Neuron (in vitro differentiated cells): ENCODE measurements around the gene TIAM2.
"Not testable (repeated sequence)": the region's sequence is repeated elsewhere in the genome, so short reads cannot be mapped to it uniquely, and the experiment has no call there.

Experiments
- H2AFZ ChIP-seq: one replicate; pipeline ENCODE4 v1.6.1; 2013; ENCODE audit warnings: low read depth, mild to moderate bottlenecking, inconsistent platforms, low read length, moderate library complexity
- H3K27me3 ChIP-seq: one replicate; pipeline ENCODE4 v1.6.1; 2013; ENCODE audit warnings: low read length; ENCODE audit not compliant: insufficient read depth
- H3K36me3 ChIP-seq: one replicate; pipeline ENCODE4 v1.6.1; 2013; ENCODE audit warnings: low read length; ENCODE audit not compliant: insufficient read depth
- H3K4me1 ChIP-seq: one replicate; pipeline ENCODE4 v1.6.1; 2013; ENCODE audit warnings: low read length; ENCODE audit not compliant: insufficient read depth
- H3K4me3 ChIP-seq: 2 replicates; pipeline ENCODE4 v1.5.1; 2013; ENCODE audit warnings: mild to moderate bottlenecking, low read length, moderate library complexity
- H3K9me3 ChIP-seq: one replicate; pipeline ENCODE4 v1.6.1; 2013; ENCODE audit warnings: low read length

TIAM2 gene

GRCh38 chr6:155263373-155264063 is 268.4 kb downstream of the TIAM2 start, which contains the start of gene CLDN20:
CLDN20 (plus strand) TSS chr6:155264013; CDS start chr6:155275720, 11,707 bp downstream.
- H3K4me1 ChIP-seq = peaks cover 14% of the 10 kb centered on the region
- peaks cover 17% of the 10 kb centered on the region for H3K36me3 ChIP-seq
- no peaks in the 10 kb centered on the region for H3K9me3 ChIP-seq
- no peaks in the 10 kb centered on the region for H3K27me3 ChIP-seq
- H2AFZ ChIP-seq = no peak within 1 kb of the TSS
- no peak within 1 kb of the TSS for H3K4me3 ChIP-seq

- peaks cover 14% of the 10 kb centered on the region for H3K4me1 ChIP-seq
- peaks cover 8% of the 10 kb centered on the region for H3K36me3 ChIP-seq
- no peak overlapping the region for H2AFZ ChIP-seq
- no peaks in the 10 kb centered on the region for H3K9me3 ChIP-seq
- no peaks in the 10 kb centered on the region for H3K27me3 ChIP-seq
- no peak overlapping the region for H3K4me3 ChIP-seq
Observed at GRCh38 chr6:155264693-155265320, 269.7 kb downstream of the TIAM2 start.

- H3K36me3 ChIP-seq = peaks cover 2% of the 10 kb centered on the region
- no peaks in the 10 kb centered on the region for H3K9me3 ChIP-seq
- no peak overlapping the region for H3K4me3 ChIP-seq
- peaks cover 13% of the 10 kb centered on the region for H3K4me1 ChIP-seq
- H2AFZ ChIP-seq = no peak overlapping the region
- no peaks in the 10 kb centered on the region for H3K27me3 ChIP-seq
Observed at GRCh38 chr6:155265843-155266535, 270.9 kb downstream of the TIAM2 start.

GRCh38 chr6:155267411-155267810 is 272.3 kb downstream of the TIAM2 start:
- H3K27me3 ChIP-seq = no peaks in the 10 kb centered on the region
- no peak overlapping the region for H3K4me3 ChIP-seq
- H3K36me3 ChIP-seq = peaks cover 2% of the 10 kb centered on the region
- no peaks in the 10 kb centered on the region for H3K9me3 ChIP-seq
- peaks cover 13% of the 10 kb centered on the region for H3K4me1 ChIP-seq
- no peak overlapping the region for H2AFZ ChIP-seq

- not testable (repeated sequence) for H3K27me3 ChIP-seq, H2AFZ ChIP-seq, H3K36me3 ChIP-seq, H3K4me3 ChIP-seq, H3K9me3 ChIP-seq
- peaks cover 16% of the 10 kb centered on the region for H3K4me1 ChIP-seq
Observed at GRCh38 chr6:155268088-155268867, 273.2 kb downstream of the TIAM2 start.

GRCh38 chr6:155269765-155270164 is 274.6 kb downstream of the TIAM2 start:
- H3K4me1 ChIP-seq = peaks cover 19% of the 10 kb centered on the region
- H3K27me3 ChIP-seq = no peaks in the 10 kb centered on the region
- H3K4me3 ChIP-seq = no peak overlapping the region
- peaks cover 2% of the 10 kb centered on the region for H3K36me3 ChIP-seq
- H2AFZ ChIP-seq = no peak overlapping the region
- H3K9me3 ChIP-seq = no peaks in the 10 kb centered on the region

- Histone ChIP-seq H3K4me1 (peaks cover 19% of the 10 kb centered on the region), H3K9me3 (no peaks in the 10 kb centered on the region), H3K36me3 (peaks cover 7% of the 10 kb centered on the region), H3K27me3 (no peaks in the 10 kb centered on the region), H3K4me3 (no peak overlapping the region), H2AFZ (no peak overlapping the region)
Observed at GRCh38 chr6:155270561-155271091, 275.5 kb downstream of the TIAM2 start.

- H2AFZ ChIP-seq = no peak overlapping the region
- no peak overlapping the region for H3K4me3 ChIP-seq
- peaks cover 19% of the 10 kb centered on the region for H3K4me1 ChIP-seq
- peaks cover 9% of the 10 kb centered on the region for H3K36me3 ChIP-seq
- H3K27me3 ChIP-seq = no peaks in the 10 kb centered on the region
- H3K9me3 ChIP-seq = no peaks in the 10 kb centered on the region
Observed at GRCh38 chr6:155271145-155271544, 276.0 kb downstream of the TIAM2 start.

- peaks cover 8% of the 10 kb centered on the region for H3K36me3 ChIP-seq
- no peak overlapping the region for H2AFZ ChIP-seq
- H3K9me3 ChIP-seq = no peaks in the 10 kb centered on the region
- H3K27me3 ChIP-seq = no peaks in the 10 kb centered on the region
- H3K4me3 ChIP-seq = no peak overlapping the region
- H3K4me1 ChIP-seq = peaks cover 19% of the 10 kb centered on the region
Observed at GRCh38 chr6:155272353-155273232, 277.5 kb downstream of the TIAM2 start.

GRCh38 chr6:155273431-155273830 is 278.3 kb downstream of the TIAM2 start:
- Histone ChIP-seq H2AFZ (no peak overlapping the region), H3K4me3 (no peak overlapping the region), H3K9me3 (no peaks in the 10 kb centered on the region), H3K4me1 (peaks cover 19% of the 10 kb centered on the region), H3K36me3 (peaks cover 10% of the 10 kb centered on the region), H3K27me3 (no peaks in the 10 kb centered on the region)

- H3K27me3 ChIP-seq = no peaks in the 10 kb centered on the region
- no peak overlapping the region for H3K4me3 ChIP-seq
- no peaks in the 10 kb centered on the region for H3K9me3 ChIP-seq
- peaks cover 19% of the 10 kb centered on the region for H3K4me1 ChIP-seq
- no peak overlapping the region for H2AFZ ChIP-seq
- H3K36me3 ChIP-seq = peaks cover 11% of the 10 kb centered on the region
Observed at GRCh38 chr6:155274106-155274505, 279.0 kb downstream of the TIAM2 start.

GRCh38 chr6:155274533-155274932 is 279.4 kb downstream of the TIAM2 start:
- Histone ChIP-seq H3K9me3 (no peaks in the 10 kb centered on the region), H3K36me3 (peaks cover 13% of the 10 kb centered on the region), H3K4me3 (no peak overlapping the region), H3K4me1 (peaks cover 19% of the 10 kb centered on the region), H3K27me3 (no peaks in the 10 kb centered on the region), H2AFZ (no peak overlapping the region)
